ENCODE measurements around the gene CCDC81. TPM values are rescaled to one million over a fixed set of nuclear protein-coding genes. Genes with fewer than 3 reads are reported as not detected.

CCDC81 gene
- total and polyA plus RNA-seq, 7 experiments from 2014 or later = 0.12 to 1.2 (median 0.83) TPM; not detected in 1

- Mint-ChIP-seq H3K4me3 (no peak overlapping the region), H3K4me1 (no peaks in the 10 kb centered on the region), H3K27ac (no peak overlapping the region), H3K9me3 (peaks cover 0 to 2% (median 0%) of the 10 kb centered on the region in 11 donors), H3K27me3 (no peaks in the 10 kb centered on the region), H3K36me3 (no peaks in the 10 kb centered on the region)
- Histone ChIP-seq H3K4me3 (ENCODE audit: low read length) (no peak overlapping the region), H3K36me3 (ENCODE audit: control insufficient read depth in 2 of 3, insufficient read depth in 3 of 3, low read length in 3 of 3) (no peaks in the 10 kb centered on the region), H3K9me3 (ENCODE audit: control insufficient read depth in 2 of 3, low read length in 3 of 3) (no peaks in the 10 kb centered on the region), H3K27ac (ENCODE audit: low read depth, low read length) (no peak overlapping the region), H3K27me3 (ENCODE audit: control insufficient read depth in 2 of 2, insufficient read depth in 2 of 2, low read length in 2 of 2) (no peaks in the 10 kb centered on the region), H3K4me1 (ENCODE audit: control insufficient read depth in 2 of 2, insufficient read depth in 2 of 2, low read length in 2 of 2) (no peaks in the 10 kb centered on the region)
- POLR2A ChIA-PET = no interaction called here
- CTCF ChIA-PET = no interaction called here
- DNase-seq (no peak), ATAC-seq (no peak)
- intact Hi-C loops (cut with micrococcal nuclease) = no loop called here
These were observed 8.6 kb downstream of the CCDC81 start for GRCh38 chr11:86383041-86383955.

- CTCF ChIA-PET = no interaction called here
- ATAC-seq = no peak
These were observed 11.6 kb downstream of the CCDC81 start for GRCh38 chr11:86386283-86386682.

GRCh38 chr11:86386746-86387145 lies 12.1 kb downstream of the CCDC81 start:
- H3K4me1 Mint-ChIP-seq = no peaks in the 10 kb centered on the region
- no peak overlapping the region for H3K27ac ChIP-seq (ENCODE audit: low read depth, low read length)
- H3K9me3 ChIP-seq (ENCODE audit: control insufficient read depth in 2 of 3, low read length in 3 of 3) = no peaks in the 10 kb centered on the region
- intact Hi-C loops (cut with micrococcal nuclease) = no loop called here
- H3K36me3 Mint-ChIP-seq = peaks cover 0 to 2% (median 0%) of the 10 kb centered on the region in 5 donors
- H3K4me3 Mint-ChIP-seq = no peak overlapping the region
- no peak for ATAC-seq
- H3K27me3 Mint-ChIP-seq = no peaks in the 10 kb centered on the region
- ChIA-PET POLR2A (no interaction called here), CTCF (no interaction called here)
- H3K4me1 ChIP-seq (ENCODE audit: control insufficient read depth in 2 of 2, insufficient read depth in 2 of 2, low read length in 2 of 2) = no peaks in the 10 kb centered on the region
- DNase-seq = no peak
- H3K27ac Mint-ChIP-seq = no peak overlapping the region
- H3K9me3 Mint-ChIP-seq = peaks cover 0 to 2% (median 0%) of the 10 kb centered on the region in 11 donors
- H3K27me3 ChIP-seq (ENCODE audit: control insufficient read depth in 2 of 2, insufficient read depth in 2 of 2, low read length in 2 of 2) = no peaks in the 10 kb centered on the region
- no peak overlapping the region for H3K4me3 ChIP-seq (ENCODE audit: low read length)
- H3K36me3 ChIP-seq (ENCODE audit: control insufficient read depth in 2 of 3, insufficient read depth in 3 of 3, low read length in 3 of 3) = no peaks in the 10 kb centered on the region

More at GRCh38 chr11:86386283-86386682, 11.6 kb downstream of the CCDC81 start:
- H3K4me3 ChIP-seq (ENCODE audit: low read length) = no peak overlapping the region
- POLR2A ChIA-PET = no interaction called here
- Mint-ChIP-seq H3K36me3 (peaks cover 0 to 2% (median 0%) of the 10 kb centered on the region in 5 donors), H3K27me3 (no peaks in the 10 kb centered on the region), H3K4me1 (no peaks in the 10 kb centered on the region), H3K9me3 (peaks cover 0 to 2% (median 0%) of the 10 kb centered on the region in 11 donors), H3K4me3 (no peak overlapping the region), H3K27ac (no peak overlapping the region)
- DNase-seq = no peak
- intact Hi-C loops (cut with micrococcal nuclease) = no loop called here
- H3K9me3 ChIP-seq (ENCODE audit: control insufficient read depth in 2 of 3, low read length in 3 of 3) = no peaks in the 10 kb centered on the region
- no peaks in the 10 kb centered on the region for H3K27me3 ChIP-seq (ENCODE audit: control insufficient read depth in 2 of 2, insufficient read depth in 2 of 2, low read length in 2 of 2)
- H3K4me1 ChIP-seq (ENCODE audit: control insufficient read depth in 2 of 2, insufficient read depth in 2 of 2, low read length in 2 of 2) = no peaks in the 10 kb centered on the region
- no peak overlapping the region for H3K27ac ChIP-seq (ENCODE audit: low read depth, low read length)
- no peaks in the 10 kb centered on the region for H3K36me3 ChIP-seq (ENCODE audit: control insufficient read depth in 2 of 3, insufficient read depth in 3 of 3, low read length in 3 of 3)

GRCh38 chr11:86388198-86388597 lies 13.5 kb downstream of the CCDC81 start:
- no peaks in the 10 kb centered on the region for H3K9me3 ChIP-seq (ENCODE audit: control insufficient read depth in 2 of 3, low read length in 3 of 3)
- no peak overlapping the region for H3K4me3 ChIP-seq (ENCODE audit: low read length)
- ChIA-PET POLR2A (no interaction called here), CTCF (no interaction called here)
- no peak for ATAC-seq
- H3K27ac ChIP-seq (ENCODE audit: low read depth, low read length) = no peak overlapping the region
- Mint-ChIP-seq H3K27me3 (no peaks in the 10 kb centered on the region), H3K9me3 (peaks cover 0 to 2% (median 0%) of the 10 kb centered on the region in 11 donors), H3K4me3 (no peak overlapping the region), H3K27ac (no peak overlapping the region), H3K4me1 (no peaks in the 10 kb centered on the region), H3K36me3 (peaks cover 0 to 2% (median 0%) of the 10 kb centered on the region in 5 donors)
- DNase-seq = no peak
- H3K36me3 ChIP-seq (ENCODE audit: control insufficient read depth in 2 of 3, insufficient read depth in 3 of 3, low read length in 3 of 3) = peaks cover 0 to 5% (median 0%) of the 10 kb centered on the region in 3 experiments
- intact Hi-C loops (cut with micrococcal nuclease) = no loop called here
- H3K27me3 ChIP-seq (ENCODE audit: control insufficient read depth in 2 of 2, insufficient read depth in 2 of 2, low read length in 2 of 2) = no peaks in the 10 kb centered on the region
- H3K4me1 ChIP-seq (ENCODE audit: control insufficient read depth in 2 of 2, insufficient read depth in 2 of 2, low read length in 2 of 2) = no peaks in the 10 kb centered on the region

- no peak overlapping the region for H3K27ac ChIP-seq (ENCODE audit: low read depth, low read length)
- ChIA-PET POLR2A (no interaction called here), CTCF (no interaction called here)
- Mint-ChIP-seq H3K4me3 (no peak overlapping the region), H3K4me1 (no peaks in the 10 kb centered on the region), H3K36me3 (peaks cover 0 to 2% (median 0%) of the 10 kb centered on the region in 5 donors), H3K27me3 (no peaks in the 10 kb centered on the region), H3K27ac (no peak overlapping the region), H3K9me3 (peaks cover 0 to 2% (median 0%) of the 10 kb centered on the region in 11 donors)
- H3K36me3 ChIP-seq (ENCODE audit: control insufficient read depth in 2 of 3, insufficient read depth in 3 of 3, low read length in 3 of 3) = peaks cover 0 to 5% (median 0%) of the 10 kb centered on the region in 3 experiments
- no peak overlapping the region for H3K4me3 ChIP-seq (ENCODE audit: low read length)
- intact Hi-C loops (cut with micrococcal nuclease) = no loop called here
- DNase-seq (no peak), ATAC-seq (no peak)
- no peaks in the 10 kb centered on the region for H3K9me3 ChIP-seq (ENCODE audit: control insufficient read depth in 2 of 3, low read length in 3 of 3)
- H3K4me1 ChIP-seq (ENCODE audit: control insufficient read depth in 2 of 2, insufficient read depth in 2 of 2, low read length in 2 of 2) = no peaks in the 10 kb centered on the region
- H3K27me3 ChIP-seq (ENCODE audit: control insufficient read depth in 2 of 2, insufficient read depth in 2 of 2, low read length in 2 of 2) = no peaks in the 10 kb centered on the region
These were observed 15.8 kb downstream of the CCDC81 start for GRCh38 chr11:86390487-86390886.

GRCh38 chr11:86395061-86395551 lies 20.4 kb downstream of the CCDC81 start:
- peaks cover 0 to 5% (median 0%) of the 10 kb centered on the region in 3 experiments for H3K36me3 ChIP-seq (ENCODE audit: control insufficient read depth in 2 of 3, insufficient read depth in 3 of 3, low read length in 3 of 3)
- no peak overlapping the region for H3K4me3 ChIP-seq (ENCODE audit: low read length)
- intact Hi-C loops (cut with micrococcal nuclease) = no loop called here
- H3K27me3 Mint-ChIP-seq = no peaks in the 10 kb centered on the region
- no peak overlapping the region for H3K27ac Mint-ChIP-seq
- H3K27me3 ChIP-seq (ENCODE audit: control insufficient read depth in 2 of 2, insufficient read depth in 2 of 2, low read length in 2 of 2) = no peaks in the 10 kb centered on the region
- H3K9me3 Mint-ChIP-seq = no peaks in the 10 kb centered on the region
- H3K4me1 ChIP-seq (ENCODE audit: control insufficient read depth in 2 of 2, insufficient read depth in 2 of 2, low read length in 2 of 2) = no peaks in the 10 kb centered on the region
- no peaks in the 10 kb centered on the region for H3K9me3 ChIP-seq (ENCODE audit: control insufficient read depth in 2 of 3, low read length in 3 of 3)
- DNase-seq (no peak), ATAC-seq (no peak)
- H3K36me3 Mint-ChIP-seq = peaks cover 0 to 8% (median 3%) of the 10 kb centered on the region in 5 donors
- ChIA-PET POLR2A (no interaction called here), CTCF (no interaction called here)
- no peaks in the 10 kb centered on the region for H3K4me1 Mint-ChIP-seq
- H3K4me3 Mint-ChIP-seq = no peak overlapping the region
- H3K27ac ChIP-seq (ENCODE audit: low read depth, low read length) = no peak overlapping the region

GRCh38 chr11:86396396-86396795 lies 21.7 kb downstream of the CCDC81 start:
- Histone ChIP-seq H3K27me3 (ENCODE audit: control insufficient read depth in 2 of 2, insufficient read depth in 2 of 2, low read length in 2 of 2) (no peaks in the 10 kb centered on the region), H3K9me3 (ENCODE audit: control insufficient read depth in 2 of 3, low read length in 3 of 3) (no peaks in the 10 kb centered on the region), H3K27ac (ENCODE audit: low read depth, low read length) (no peak overlapping the region), H3K36me3 (ENCODE audit: control insufficient read depth in 2 of 3, insufficient read depth in 3 of 3, low read length in 3 of 3) (peaks cover 0 to 5% (median 0%) of the 10 kb centered on the region in 3 experiments), H3K4me3 (ENCODE audit: low read length) (no peak overlapping the region), H3K4me1 (ENCODE audit: control insufficient read depth in 2 of 2, insufficient read depth in 2 of 2, low read length in 2 of 2) (no peaks in the 10 kb centered on the region)
- H3K27me3 Mint-ChIP-seq = no peaks in the 10 kb centered on the region
- intact Hi-C loops (cut with micrococcal nuclease) = no loop called here
- DNase-seq = no peak
- no peak overlapping the region for H3K4me3 Mint-ChIP-seq
- ATAC-seq = no peak
- H3K9me3 Mint-ChIP-seq = no peaks in the 10 kb centered on the region
- no peak overlapping the region for H3K27ac Mint-ChIP-seq
- ChIA-PET CTCF (no interaction called here), POLR2A (no interaction called here)
- no peaks in the 10 kb centered on the region for H3K4me1 Mint-ChIP-seq
- peaks cover 0 to 12% (median 5%) of the 10 kb centered on the region in 5 donors for H3K36me3 Mint-ChIP-seq

Measured in naive thymus-derived CD4-positive, alpha-beta T cell (primary cell).